ENCODE measurements around the gene ADK.

- no peak for TF ChIP-seq CTCF (conservative IDR thresholded peaks at IDR 0.05)
- no peak for TF ChIP-seq EZH2 (IDR thresholded peaks at IDR 0.05; ENCODE audit: low read depth)
Observed at GRCh38 chr10:74575912-74576311, 424.9 kb downstream of the ADK start.
